ENCODE measurements around the gene FKBP5. TPM values are rescaled to one million over a fixed set of nuclear protein-coding genes. Genes with fewer than 3 reads are reported as not detected.

Gene FKBP5
- polyA plus RNA-seq, 4 donors: 24.1 to 27.8 (median 25.8) TPM

DNA sequence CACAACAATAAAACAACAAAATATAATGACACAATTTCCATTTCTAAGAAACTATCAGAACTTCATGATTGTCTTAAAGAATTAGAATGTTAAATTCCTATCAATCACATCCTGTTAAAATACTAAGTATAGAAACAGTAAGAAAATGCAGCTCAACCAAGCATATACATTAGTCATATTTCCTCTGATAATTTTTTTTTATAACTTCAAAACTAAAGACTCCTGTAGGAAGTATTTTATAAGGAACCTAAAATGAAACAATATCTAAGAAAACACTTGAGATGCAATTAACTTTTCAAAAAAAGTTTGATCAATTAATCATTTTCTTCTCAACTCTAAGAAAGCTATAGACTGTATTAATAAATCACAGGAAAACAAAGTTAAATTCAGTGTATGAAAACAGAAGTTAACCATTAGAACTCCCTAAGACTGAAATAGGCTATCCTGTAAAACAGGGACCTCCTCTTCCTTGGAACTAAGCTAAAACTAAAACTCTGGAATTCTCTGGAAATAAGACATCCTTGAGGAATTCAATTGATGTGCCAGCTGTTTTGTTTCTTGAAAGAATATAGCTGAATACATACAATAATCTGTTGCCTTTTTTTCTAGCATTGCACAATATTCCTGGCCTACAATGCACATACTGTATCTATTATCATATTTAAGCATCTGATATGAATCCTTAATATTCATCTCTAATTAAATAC, 19.8 kb downstream of the FKBP5 start:
- no peak for DNase-seq (ENCODE audit: low read depth in 4 of 4, low spot score in 2 of 4)

DNA sequence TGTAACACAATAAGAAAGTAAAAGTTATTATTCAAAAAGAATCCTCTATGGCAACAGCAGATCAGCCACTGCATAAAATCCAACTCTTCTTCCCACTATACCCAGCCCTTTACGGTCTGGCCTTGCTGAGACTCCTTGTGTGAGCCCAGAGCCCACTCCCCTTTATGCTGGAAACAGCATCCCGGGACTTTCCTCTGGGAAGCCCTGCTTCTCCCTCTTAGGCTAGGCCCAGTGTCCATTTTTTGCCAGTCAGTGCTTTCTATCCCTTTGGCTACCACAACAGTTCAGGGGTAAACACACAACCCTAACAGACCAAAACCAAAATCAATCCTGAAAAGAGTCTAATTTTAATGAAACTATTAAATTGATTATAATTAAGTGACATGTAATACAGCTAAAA, 20.6 kb downstream of the FKBP5 start:
- no peak for DNase-seq (ENCODE audit: low read depth in 4 of 4, low spot score in 2 of 4)

DNA sequence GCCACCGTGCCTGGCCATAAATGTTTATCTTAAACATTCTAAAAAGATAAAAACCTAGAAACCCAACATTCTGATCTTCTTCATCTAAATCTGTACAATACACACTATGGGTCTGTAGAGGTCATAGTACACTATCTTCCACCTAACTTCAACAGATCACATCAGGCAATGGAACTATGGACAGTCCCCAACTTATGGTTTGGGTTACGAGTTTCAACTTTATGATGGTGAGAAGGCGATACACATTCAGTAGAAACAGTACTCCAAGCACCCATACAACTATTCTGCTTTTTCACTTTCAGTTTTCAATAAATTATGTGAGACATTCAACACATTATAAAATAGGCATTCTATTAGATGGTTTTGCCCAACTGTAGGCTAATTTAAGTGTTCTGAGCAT, 23.1 kb downstream of the FKBP5 start:
- no peak for DNase-seq (ENCODE audit: low read depth in 4 of 4, low spot score in 2 of 4)

DNA sequence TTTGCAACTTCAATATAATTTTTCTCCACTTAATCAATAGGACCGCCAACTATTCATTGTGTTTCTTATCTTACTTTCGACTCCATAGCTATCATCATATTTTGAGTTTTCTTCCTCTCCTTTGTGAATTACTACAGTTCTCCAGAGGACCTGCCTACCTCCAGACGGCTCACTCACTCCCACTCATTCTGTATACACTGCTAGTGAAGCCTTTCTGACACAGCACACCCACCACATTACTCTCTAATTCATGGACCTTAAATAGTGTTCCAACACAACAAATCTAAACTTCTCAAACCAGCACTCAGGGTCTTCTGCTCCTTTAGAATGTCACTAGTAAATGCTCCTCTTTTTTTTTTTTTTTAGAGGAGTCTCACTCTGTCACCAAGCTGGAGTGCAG, 23.8 kb downstream of the FKBP5 start:
- DNase-seq (ENCODE audit: low read depth in 4 of 4, low spot score in 2 of 4): no peak

DNA sequence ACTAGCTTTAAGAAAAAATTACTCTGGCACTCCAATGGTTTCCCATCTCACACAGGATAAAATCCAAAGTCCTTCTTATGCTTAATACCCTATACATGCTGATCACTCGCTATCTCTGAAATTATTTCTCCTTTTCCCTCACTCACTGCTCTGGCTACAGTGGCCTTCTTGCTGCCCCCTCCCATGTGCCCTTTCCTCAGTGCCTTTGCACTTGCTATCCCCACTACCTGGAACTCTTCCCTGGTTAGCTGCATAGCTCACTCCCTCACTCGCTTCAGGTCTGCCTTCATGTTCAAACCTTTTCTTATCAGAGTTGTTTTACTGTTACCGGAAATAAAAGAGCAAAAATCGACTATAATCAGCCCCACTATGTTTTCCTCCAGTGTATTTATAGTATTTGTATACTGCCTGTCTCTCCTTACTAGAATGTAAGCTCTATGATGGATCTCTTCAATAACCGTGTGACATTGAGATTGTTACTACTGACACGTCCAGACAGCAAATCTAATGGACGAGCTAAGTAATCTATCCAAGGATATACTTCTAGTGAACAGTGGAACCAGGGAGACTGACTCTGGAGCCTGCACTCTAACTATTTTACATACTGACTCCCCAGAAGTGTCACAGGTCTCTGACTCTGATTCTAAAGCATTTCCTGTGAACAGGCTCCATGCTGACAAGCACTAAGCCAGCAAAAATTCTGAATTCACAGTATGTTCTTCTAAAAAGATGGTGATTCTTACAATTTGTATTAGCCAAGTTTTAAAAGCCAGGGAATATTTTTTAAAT, 25.1 kb downstream of the FKBP5 start:
- DNase-seq (ENCODE audit: low read depth in 4 of 4, low spot score in 2 of 4): no peak

DNA sequence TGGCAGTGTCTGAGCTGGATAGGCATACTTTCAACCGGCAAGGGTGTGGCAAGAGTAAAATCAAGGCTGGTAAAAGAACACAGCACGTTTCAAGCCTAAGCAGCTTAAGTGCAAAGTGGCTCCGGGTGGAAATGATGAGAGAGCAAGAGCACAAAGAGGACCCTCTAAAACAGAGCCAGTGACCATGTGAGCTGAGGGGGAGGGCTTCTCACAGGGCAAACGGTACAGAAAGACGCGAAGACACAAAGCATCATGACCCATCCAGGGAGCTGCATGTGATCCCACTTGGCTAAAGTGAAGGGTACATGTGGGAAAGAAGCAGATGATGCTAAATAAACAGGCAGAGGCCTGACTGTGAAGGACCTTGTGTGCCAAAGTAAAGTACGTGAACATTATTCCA, 25.7 kb downstream of the FKBP5 start:
- no peak for DNase-seq (ENCODE audit: low read depth in 4 of 4, low spot score in 2 of 4)

DNA sequence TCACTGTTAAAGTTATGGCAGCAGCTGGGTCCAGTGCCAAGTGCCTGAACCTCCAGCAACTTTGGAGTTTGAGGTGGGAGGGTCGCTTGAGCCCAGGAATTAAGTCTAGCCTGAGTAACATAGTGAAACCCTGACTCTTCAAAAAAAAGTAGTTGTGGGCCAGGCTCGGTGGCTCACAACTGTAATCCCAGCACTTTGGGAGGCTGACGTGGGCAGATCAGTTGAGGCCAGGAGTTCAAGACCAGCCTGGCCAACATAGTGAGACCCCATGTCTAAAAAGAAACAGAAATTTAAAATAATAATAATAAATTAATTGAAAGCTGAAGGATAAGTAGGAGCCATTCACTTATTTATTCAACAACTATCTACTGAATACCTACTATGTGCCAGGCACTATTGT, 33.8 kb downstream of the FKBP5 start:
- DNase-seq (ENCODE audit: low read depth in 4 of 4, low spot score in 2 of 4): no peak

DNA sequence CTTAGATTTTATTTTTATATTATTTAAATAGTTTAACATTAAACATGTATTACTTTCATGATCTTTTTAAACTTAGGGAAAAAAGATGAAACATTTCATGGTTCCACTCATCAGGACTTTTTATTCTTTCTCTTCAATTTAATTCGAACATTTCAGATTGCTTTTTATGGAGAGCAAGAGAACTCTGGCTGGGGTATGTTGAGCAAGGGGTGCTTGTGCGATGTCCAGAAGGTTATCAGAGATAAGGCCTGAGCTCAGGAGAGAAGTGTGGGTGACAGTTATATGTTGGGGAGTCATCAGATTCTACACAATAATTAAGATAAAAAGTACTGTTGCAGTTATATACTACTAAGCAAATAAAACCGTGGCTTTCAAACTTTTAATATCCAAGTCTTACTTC, 37.5 kb downstream of the FKBP5 start:
- no peak for DNase-seq (ENCODE audit: low read depth in 4 of 4, low spot score in 2 of 4)

DNA sequence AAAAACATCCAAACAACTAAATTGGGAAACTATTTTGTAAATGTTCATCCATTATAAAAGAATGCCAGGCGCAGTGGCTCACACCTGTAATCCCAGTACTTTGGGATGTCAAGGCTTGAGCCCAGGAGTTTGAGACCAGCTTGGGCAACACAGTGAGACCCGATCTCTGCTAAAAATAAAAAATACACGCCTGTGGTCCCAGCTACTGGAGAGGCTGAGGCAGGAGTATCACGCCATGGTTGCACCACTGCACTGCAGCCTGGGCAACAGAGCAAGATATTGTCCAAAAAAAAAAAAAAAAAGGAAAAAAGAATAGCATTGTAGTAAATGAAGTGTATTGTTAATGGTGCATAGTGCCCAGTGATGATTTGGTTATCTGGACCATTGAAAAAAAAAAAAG, 38.7 kb downstream of the FKBP5 start:
- no peak for DNase-seq (ENCODE audit: low read depth in 4 of 4, low spot score in 2 of 4)

DNA sequence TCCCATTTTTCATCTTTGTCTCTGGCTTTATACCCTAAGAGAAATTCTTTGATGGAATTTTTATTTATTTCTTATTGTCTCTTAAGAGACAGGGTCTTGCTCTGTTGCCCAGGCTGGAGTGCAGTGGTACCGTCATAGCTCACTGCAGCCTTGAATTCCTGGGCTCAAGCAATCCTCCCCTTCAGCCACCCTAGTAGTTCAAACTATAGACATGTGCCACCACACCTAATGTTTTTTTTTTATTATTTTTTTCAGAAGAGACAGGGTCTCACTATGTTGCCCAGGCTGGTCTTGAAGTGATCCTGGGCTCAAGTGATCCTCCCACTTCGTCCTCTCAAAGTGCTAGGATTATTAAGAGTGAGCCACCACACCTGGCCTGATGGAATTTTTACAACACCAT, 40.5 kb downstream of the FKBP5 start:
- DNase-seq (ENCODE audit: low read depth in 4 of 4, low spot score in 2 of 4): no peak

DNA sequence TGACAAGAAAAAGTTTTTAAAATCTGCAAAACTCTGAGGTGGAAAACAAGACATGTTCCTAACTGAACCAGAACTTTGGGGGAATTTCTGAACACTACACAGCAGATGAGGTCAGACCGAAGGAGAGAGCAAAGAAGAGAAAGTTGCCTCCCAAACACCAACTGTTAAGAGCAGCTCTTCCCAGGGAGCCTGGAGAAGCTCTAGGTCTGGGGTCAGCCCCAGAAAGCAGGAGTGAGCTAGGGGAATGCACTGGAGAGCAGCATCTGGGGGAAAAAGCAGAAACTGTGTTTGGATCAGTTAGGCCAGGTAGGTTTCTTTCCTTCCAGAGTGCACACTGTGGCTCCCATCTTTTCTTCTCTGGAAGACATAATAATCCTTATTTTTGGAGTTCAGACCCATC, 41.3 kb downstream of the FKBP5 start:
- no peak for DNase-seq (ENCODE audit: low read depth in 4 of 4, low spot score in 2 of 4)

DNA sequence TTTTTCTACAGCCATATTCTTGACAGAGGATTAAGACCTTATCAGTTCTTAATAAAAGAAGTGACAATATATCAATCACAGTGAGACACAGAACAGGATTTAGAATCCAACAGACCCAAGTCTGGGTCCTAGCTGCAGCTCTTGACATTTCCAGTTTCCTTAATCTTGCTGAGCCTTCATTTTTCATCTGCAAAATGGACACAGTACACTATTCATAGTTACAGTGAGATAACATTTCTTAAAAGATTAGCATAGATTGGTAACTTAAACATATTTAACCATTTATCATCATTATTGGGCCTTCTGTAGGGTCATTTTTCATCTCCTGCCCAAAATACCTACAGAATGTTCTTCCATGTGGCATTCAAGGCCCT, 45.6 kb downstream of the FKBP5 start:
- no peak for DNase-seq (ENCODE audit: low read depth in 4 of 4, low spot score in 2 of 4)

DNA sequence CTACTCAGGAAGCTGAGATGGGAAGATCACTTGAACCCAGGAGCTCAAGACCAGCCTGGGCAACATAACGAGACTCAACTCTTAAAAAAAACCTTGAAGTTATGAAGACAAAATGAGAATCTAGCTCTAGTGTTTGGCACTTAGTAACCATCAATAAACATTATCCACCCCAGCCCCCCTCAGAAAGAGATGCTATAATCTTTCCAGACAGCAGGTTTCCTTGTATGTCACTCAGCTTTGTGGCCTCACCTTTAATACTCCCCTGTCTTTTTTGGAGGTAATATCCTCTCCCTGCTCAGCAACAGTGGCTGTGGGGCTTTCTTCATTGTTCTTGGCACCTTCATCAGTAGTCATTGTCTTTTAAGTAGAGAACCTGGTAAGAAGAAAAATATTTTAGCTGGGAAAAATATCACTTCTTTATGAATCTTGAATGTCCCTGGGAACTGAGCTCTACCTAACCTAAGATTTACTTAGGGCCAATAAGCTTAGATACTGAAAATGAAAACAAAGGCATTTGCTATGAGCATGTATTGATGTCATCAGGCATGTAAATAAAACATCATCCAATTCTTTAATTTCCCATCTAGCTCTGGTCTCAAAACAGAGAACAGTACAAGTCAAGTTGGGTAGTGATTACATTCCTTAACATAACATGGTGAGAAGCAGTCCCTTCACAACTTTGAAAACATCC, 46.1 kb downstream of the FKBP5 start:
- no peak for DNase-seq (ENCODE audit: low read depth in 4 of 4, low spot score in 2 of 4)

DNA sequence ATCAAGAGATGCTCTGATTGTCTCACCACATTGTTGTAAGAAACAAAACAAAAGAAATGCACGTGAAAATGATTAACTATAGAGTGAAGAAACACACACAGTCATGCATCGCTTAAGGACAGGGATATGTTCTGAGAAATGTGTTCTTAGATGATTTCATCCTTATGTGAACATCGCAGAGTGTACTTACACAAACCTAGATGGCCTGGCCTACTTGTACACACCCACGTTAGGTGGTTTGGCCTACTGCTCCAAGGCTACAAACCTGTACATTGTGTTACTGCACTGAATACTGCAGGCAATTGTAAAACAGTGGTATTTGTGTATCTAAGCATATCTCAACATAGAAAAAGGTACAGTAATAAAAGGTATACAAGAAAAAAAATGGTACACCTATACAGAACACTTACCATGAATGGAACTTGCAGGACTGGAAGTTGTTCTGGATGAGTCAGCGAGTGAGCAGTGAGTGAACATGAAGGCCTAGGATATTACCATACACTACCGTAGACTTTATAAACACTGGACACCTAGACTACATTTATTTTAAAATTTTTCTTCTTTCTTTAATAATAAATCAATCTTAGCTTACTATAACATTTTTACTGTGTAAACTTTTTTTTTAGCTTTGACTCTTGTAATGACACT, 48.6 kb downstream of the FKBP5 start:
- no peak for DNase-seq (ENCODE audit: low read depth in 4 of 4, low spot score in 2 of 4)

DNA sequence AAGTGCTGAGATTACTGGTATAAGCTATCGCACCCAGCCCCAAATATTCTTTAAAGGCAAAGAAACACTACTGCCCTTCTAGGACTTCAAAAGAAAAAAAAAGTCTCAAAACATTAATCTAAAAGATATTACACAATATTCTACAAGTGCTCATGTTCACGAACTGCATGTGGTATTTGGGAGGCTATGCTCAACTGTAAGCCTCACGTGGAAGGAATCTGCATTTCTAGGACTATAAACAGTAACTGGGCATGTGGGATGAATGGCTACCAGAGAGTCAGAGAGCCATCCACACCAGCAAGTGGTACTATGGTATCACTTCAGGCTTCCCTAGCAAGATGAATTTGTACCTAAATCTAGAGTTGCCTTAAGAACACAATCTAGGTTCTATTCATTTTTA, 50.0 kb downstream of the FKBP5 start:
- DNase-seq (ENCODE audit: low read depth in 4 of 4, low spot score in 2 of 4): no peak

DNA sequence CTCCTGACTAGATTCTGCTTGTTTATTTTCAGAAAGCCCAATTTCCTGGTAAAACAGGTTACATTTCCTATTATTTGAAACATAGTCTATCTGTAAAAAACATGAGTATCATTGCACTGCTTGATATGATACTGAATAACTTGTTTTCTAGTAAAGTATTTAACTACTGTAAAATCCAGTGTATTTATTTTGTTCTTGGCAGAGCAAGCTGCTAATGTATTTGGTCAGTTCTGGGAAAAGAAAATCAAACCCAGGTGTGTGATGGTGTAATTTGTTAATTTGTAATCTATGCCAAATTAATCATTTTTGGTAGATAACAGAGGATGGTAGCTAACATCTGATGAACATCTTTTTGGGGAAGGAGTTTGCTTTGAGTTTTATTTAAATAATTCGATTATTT, 50.8 kb downstream of the FKBP5 start:
- DNase-seq (ENCODE audit: low read depth in 4 of 4, low spot score in 2 of 4): no peak

DNA sequence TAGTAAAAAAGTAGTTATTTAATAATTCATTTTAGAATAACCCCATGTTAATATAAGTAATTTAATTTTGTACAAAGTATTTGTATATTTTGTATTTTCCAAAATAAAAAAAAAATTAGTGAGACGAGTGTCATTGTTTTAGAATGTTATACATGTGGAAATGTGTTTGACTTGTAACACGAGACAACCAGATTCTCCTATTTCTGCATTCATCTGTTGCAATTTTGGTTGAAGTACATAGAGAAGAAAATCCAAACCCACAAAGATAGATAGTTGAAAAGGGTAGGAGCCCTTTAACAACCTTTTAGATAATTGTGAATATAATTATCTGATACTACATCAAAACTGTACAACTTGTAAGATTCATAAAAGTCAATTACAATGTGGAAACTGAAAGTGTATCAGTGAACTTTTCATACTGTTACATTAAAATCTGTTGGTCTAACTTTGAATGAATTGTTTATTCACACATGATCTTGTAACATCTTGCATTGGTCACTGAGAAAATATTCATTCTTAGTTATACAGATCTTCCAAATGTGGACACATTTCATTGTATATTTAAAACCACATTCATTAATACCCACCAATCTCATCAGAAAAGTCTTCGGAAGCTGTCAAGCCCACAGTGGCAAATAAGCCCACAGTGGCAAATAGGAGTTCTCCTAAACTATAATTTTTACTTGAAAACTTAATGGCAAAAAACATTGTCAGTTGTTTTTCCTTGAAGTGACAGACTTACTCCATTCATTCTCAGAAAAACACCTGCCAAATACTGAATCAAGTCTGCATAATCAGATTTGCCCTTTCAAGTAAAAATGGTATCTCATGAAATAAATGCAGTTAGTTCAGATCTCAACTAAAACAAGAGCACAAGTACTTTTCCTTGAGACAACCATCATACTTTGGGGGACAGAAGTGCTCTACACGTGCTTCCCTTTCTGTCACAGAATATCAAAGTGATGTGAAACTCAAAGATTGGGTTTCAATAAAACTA, 52.8 kb downstream of the FKBP5 start:
- no peak for DNase-seq (ENCODE audit: low read depth in 4 of 4, low spot score in 2 of 4)

DNA sequence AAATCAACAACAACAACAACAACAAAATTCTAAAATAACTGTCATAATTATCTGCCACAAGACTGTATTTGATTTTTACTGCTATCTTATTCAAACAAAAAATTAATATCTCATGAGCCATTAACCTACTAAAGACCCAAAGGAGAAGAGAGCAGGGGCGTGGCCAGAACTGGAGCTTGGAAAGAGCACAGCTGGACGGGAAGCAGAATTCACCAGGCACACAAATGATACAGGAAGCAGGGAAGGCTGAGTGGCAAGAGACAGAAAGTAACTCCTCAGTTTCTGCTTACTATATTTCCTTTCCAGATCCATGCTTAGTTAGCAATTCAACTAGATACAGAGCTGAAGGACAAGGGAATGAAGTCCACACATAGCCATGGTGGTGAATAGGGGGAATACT, 54.4 kb downstream of the FKBP5 start:
- DNase-seq (ENCODE audit: low read depth in 4 of 4, low spot score in 2 of 4): no peak

DNA sequence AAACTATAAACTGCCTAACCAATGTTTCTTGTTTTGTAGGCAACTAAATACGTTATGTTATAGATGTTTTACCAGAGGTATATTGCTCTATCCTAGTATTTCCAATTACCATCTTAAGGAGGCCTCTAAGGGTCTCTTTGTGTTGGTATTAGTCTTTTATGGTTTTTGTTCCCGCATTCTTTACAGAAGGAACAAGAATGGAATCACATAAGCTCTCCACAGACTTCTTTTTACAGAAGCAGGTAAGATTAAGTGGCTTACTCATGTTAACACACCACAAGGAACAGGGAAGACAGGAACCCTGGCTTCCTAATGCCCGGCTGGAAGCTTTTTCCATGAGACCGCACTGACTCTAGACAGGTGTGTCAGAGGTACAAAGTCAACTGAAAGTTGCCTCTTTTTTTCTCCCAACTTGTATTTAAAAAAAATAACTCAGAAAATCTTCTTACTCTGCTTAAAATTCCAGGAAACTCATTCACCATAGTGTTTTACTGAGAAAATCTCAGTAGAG, 55.1 kb downstream of the FKBP5 start:
- no peak for DNase-seq (ENCODE audit: low read depth in 4 of 4, low spot score in 2 of 4)

DNA sequence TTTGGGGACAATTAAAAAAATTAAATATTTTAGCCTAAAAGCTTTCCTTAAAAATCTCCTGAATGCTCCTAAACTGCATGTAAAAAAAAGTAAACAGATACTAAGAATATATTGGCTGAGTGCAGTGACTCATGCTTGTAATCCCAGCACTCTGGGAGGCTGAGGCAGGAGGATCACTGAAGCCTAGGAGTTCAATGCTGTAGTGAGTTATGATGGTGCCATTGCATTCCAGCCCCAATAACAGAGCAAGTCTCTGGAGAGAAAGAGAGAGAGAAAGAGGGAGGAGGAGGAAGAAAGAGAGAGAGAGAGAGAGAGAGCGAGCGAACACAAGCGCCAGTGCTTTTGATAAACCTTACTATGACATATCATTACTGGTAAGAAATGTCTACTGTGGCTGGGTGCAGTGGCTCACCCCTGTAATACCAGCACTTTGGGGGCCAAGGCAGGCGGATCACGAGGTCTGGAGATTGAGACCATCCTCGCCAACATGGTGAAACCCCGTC, 58.8 kb downstream of the FKBP5 start:
- no peak for DNase-seq (ENCODE audit: low read depth in 4 of 4, low spot score in 2 of 4)

Data from left renal cortex interstitium (tissue), 4 donors.